22Rv1 (cell line): ENCODE measurements around the gene LTBP1.

Source experiments
- H3K27ac ChIP-seq: fragments of 450-650 bp; 2 replicates; pipeline ENCODE4 v1.5.1; 2017
- CTCF ChIP-seq: fragments of 450-650 bp; IDR thresholded peaks from 2 replicates; pipeline ENCODE4 v1.5.1; 2017; ENCODE audit warnings: mild to moderate bottlenecking
- ZFX ChIP-seq: fragments of 450-650 bp; IDR thresholded peaks from 2 replicates; pipeline ENCODE4 v1.6.1; 2017; ENCODE audit warnings: antibody characterized with exemption, borderline replicate concordance

LTBP1 gene

DNA sequence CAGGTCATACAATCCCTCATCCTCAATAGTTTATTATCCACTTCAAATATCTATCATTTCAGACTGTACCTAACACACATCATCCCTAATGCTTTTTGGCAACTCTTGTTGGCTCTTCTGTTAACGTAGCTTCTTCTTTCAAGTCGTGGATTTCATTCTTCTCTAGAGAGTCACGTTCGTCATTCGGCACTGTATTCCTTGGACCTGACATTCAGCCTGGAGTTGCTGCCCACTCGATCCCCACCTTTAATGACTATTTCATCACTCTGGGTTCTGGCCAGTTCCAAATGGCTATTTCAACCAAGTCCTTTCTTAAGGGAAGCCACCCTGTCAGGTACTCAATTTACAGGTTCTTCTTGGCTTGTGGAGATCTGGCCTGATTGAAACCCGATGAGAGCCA lies 337.5 kb downstream of the LTBP1 start:
- no peak overlapping the region for H3K27ac ChIP-seq
- no peak for TF ChIP-seq ZFX
- TF ChIP-seq CTCF, result no peak

DNA sequence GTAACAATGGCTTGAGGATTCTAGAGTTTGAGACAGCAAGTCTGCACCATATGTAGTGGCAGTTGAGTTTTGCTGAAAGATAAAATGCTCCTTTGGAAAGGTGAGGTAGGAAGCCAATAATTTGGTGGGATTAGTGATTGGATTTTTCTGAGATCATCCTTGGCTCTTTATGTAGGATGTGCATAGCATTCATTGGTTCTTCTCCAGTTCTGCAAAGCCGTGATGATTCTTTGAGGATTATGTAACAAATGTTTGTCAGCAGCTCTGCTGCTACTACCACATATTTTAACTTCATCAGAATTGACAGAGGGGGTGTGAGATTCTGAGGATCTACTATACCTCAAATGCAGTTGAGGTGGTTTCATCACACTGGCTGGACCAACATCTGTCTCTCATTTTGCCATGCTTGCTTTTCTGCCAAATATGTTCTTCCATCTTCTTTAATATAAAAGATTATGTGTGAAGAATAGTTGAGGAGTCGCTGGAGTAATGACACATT lies 340.8 kb downstream of the LTBP1 start:
- TF ChIP-seq ZFX (no peak), CTCF (no peak)
- H3K27ac ChIP-seq, result no peak overlapping the region

DNA sequence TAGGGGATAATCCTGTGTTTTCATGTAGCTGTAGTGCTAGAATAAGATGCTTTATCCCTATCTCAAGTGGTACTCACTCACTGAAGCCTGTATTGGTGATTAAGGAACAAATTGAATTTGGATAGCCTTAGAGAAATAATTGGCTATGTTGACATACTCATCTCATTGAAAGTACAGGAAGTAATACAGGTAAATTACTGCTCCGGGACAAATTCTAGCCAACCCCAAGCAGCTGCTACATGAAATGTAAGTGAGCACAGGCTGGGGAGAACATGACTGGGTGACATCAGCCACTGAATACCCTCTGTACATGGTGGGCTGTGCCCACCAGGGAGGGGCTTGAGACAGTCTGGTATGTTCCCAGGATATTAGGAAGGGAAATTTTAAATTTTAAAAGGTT lies 341.3 kb downstream of the LTBP1 start:
- no peak for TF ChIP-seq CTCF
- TF ChIP-seq ZFX, result no peak
- H3K27ac ChIP-seq, result no peak overlapping the region

DNA sequence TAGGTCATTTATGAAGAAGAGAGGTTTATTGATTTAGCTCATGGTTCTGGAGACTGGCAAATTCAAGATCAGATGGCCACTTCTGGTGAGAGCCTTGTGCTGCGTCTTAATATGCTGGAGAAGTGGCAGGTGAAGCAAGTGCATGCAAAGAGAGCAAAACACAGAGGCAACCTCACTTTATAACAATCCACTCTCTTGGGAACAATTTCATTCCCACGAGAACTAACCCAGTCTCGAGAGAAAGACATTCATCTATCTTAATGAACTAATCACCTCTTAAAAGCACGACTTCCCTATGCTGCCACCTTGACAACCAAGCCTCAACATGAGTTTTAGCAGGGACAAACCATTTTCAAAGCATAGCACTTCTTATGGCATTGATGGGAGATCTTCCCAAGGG lies 343.2 kb downstream of the LTBP1 start:
- H3K27ac ChIP-seq, result no peak overlapping the region
- no peak for TF ChIP-seq ZFX
- TF ChIP-seq CTCF, result no peak

DNA sequence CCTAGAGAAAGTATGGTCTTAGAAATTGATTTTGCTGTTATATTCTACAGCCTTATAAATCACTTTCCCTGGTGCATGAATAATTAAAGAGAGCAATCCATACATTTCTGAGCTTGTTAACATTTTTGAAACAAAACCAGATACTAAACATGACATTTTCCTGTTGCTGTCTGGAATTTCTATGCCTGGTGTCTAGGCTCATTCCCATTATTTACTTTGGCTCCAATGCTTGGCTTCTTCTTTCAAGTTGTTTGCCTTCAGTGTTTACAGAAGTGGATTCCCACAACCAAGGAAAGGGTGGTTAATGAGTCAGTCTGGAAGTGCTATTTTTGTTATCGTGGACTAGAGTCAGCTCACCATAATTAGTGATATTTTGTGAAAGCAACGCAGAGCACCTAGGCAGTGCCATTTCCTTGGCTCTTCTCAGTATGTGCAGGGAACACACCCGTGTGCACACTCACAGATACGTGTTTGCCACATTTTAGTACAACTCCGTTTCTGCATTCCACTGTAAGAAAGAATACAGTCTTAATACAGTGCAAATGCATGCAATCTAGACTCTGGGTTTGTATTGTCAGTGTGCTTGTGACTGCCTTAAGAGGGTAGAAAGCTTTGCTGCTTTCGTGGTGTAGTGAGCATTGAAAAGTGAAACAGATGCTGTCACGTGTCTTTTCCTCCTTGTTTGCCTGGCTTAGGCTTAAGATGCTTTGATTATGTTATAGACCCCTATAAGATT lies 344.7 kb downstream of the LTBP1 start:
- TF ChIP-seq ZFX, result no peak
- TF ChIP-seq CTCF, result no peak
- H3K27ac ChIP-seq, result peak overlapping the region; percentile 34

GRCh38 chr2:33292063-33292462 lies 345.3 kb downstream of the LTBP1 start:
- no peak overlapping the region for H3K27ac ChIP-seq
- TF ChIP-seq ZFX (no peak), CTCF (no peak)

- TF ChIP-seq ZFX (no peak), CTCF (no peak)
Measured at GRCh38 chr2:33292981-33293595, 346.3 kb downstream of the LTBP1 start.

More at GRCh38 chr2:33292981-33293595, 346.3 kb downstream of the LTBP1 start:
- no peak overlapping the region for H3K27ac ChIP-seq
